ENCODE results near the gene PRKG2. TPM values are rescaled to one million over a fixed set of nuclear protein-coding genes. Genes with fewer than 3 reads are reported as not detected.

Gene PRKG2
- polyA plus RNA-seq, 1 donor from 2014 or later = 0.16 TPM

DNA sequence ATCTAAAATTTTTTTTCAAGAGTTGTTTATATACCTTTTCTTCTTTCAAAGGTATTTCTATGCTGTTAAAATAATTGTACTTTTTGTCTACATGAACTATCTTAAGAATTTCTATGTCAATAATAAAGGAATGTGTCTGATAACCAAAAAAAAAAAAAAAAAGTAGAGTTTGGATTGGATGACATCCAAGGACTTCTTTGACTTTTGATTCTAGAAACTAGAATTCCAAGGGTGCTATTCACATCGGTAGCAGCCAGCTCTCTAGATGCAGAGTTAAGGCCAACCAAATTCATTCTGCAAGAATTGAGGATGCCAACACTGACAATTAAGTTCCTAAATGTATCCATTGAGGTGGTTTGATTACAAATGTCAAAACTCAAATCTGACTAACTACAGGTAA is 42.0 kb upstream of the PRKG2 start:
- H2AFZ ChIP-seq (ENCODE audit: low read depth, low read length) = no peak overlapping the region
- no peaks in the 10 kb centered on the region for H3K79me2 ChIP-seq (replicated peaks; ENCODE audit: insufficient read depth, low read length)
- TF ChIP-seq EP300 (conservative IDR thresholded peaks at IDR 0.05; ENCODE audit: poor library complexity, severe bottlenecking) (no peak), CTCF (IDR thresholded peaks at IDR 0.05; ENCODE audit: poor library complexity, severe bottlenecking) (no peak), REST (IDR thresholded peaks at IDR 0.05; ENCODE audit: borderline replicate concordance) (no peak), EZH2 (IDR thresholded peaks at IDR 0.05; ENCODE audit: borderline replicate concordance, insufficient read depth, low read length, poor library complexity, severe bottlenecking) (no peak), RAD21 (conservative IDR thresholded peaks at IDR 0.05) (no peak), TAF1 (IDR thresholded peaks at IDR 0.05; ENCODE audit: low read depth) (no peak), POLR2AphosphoS5 (IDR thresholded peaks at IDR 0.05) (no peak), SMC3 (conservative IDR thresholded peaks at IDR 0.05; ENCODE audit: poor library complexity) (no peak)
- H3K9me2 ChIP-seq (ENCODE audit: insufficient read depth, low read length) = no peaks in the 10 kb centered on the region
- no peaks in the 10 kb centered on the region for H4K20me1 ChIP-seq (ENCODE audit: insufficient read depth)
- H3K9me3 ChIP-seq (ENCODE audit: low read length) = no peaks in the 10 kb centered on the region
- H3K9ac ChIP-seq (ENCODE audit: low read length) = no peak overlapping the region
- no peak overlapping the region for H3K27ac ChIP-seq (ENCODE audit: low read length)
- H3K4me3 ChIP-seq (ENCODE audit: low read length) = no peak overlapping the region
- H3F3A ChIP-seq (ENCODE audit: insufficient read depth, low read length, poor library complexity, severe bottlenecking) = no peaks in the 10 kb centered on the region
- no peaks in the 10 kb centered on the region for H3K27me3 ChIP-seq (ENCODE audit: insufficient read depth, low read depth, low read length)
- no peak overlapping the region for H3K4me2 ChIP-seq (ENCODE audit: low read length)
- H3K36me3 ChIP-seq (ENCODE audit: insufficient read depth, low read length) = no peaks in the 10 kb centered on the region

GRCh38 chr4:81256059-81256970 is 41.3 kb upstream of the PRKG2 start:
- Histone ChIP-seq H3K9me3 (ENCODE audit: low read length) (no peaks in the 10 kb centered on the region), H3K27me3 (ENCODE audit: insufficient read depth, low read depth, low read length) (no peaks in the 10 kb centered on the region), H2AFZ (ENCODE audit: low read depth, low read length) (no peak overlapping the region), H3K4me2 (ENCODE audit: low read length) (no peak overlapping the region), H3K9me2 (ENCODE audit: insufficient read depth, low read length) (no peaks in the 10 kb centered on the region), H3K9ac (ENCODE audit: low read length) (no peak overlapping the region), H3F3A (ENCODE audit: insufficient read depth, low read length, poor library complexity, severe bottlenecking) (no peaks in the 10 kb centered on the region), H3K36me3 (ENCODE audit: insufficient read depth, low read length) (no peaks in the 10 kb centered on the region), H3K27ac (ENCODE audit: low read length) (no peak overlapping the region), H3K79me2 (replicated peaks; ENCODE audit: insufficient read depth, low read length) (no peaks in the 10 kb centered on the region), H3K4me3 (ENCODE audit: low read length) (no peak overlapping the region), H4K20me1 (ENCODE audit: insufficient read depth) (no peaks in the 10 kb centered on the region)
- TF ChIP-seq CTCF (IDR thresholded peaks at IDR 0.05; ENCODE audit: poor library complexity, severe bottlenecking) = no peak
- no peak for TF ChIP-seq TAF1 (IDR thresholded peaks at IDR 0.05; ENCODE audit: low read depth)
- TF ChIP-seq REST (IDR thresholded peaks at IDR 0.05; ENCODE audit: borderline replicate concordance) = no peak
- no peak for TF ChIP-seq POLR2AphosphoS5 (IDR thresholded peaks at IDR 0.05)
- TF ChIP-seq MXI1 (conservative IDR thresholded peaks at IDR 0.05; ENCODE audit: poor library complexity, severe bottlenecking) = no peak
- TF ChIP-seq RAD21 (conservative IDR thresholded peaks at IDR 0.05) = no peak
- TF ChIP-seq SMC3 (conservative IDR thresholded peaks at IDR 0.05; ENCODE audit: poor library complexity) = no peak

Measured in neural cell (in vitro differentiated cells).